Karpas-422 (cell line): ENCODE measurements around the gene PRSS37. TPM values are rescaled to one million over a fixed set of nuclear protein-coding genes. Genes with fewer than 3 reads are reported as not detected.

Experiments used
- DNase-seq: peaks from one replicate; pipeline ENCODE4 v3.0.0-alpha.2; 2015
- H2AFZ ChIP-seq: fragments of 200-600 bp; sonication (generic); 2 replicates; pipeline ENCODE4 v1.6.1; 2014; ENCODE audit warnings: antibody characterized with exemption, low read length, mixed read lengths
- H3K27ac ChIP-seq: fragments of 200-600 bp; sonication (generic); 2 replicates; pipeline ENCODE4 v1.5.1; 2014; ENCODE audit warnings: mild to moderate bottlenecking, low read length, moderate library complexity
- H3K27me3 ChIP-seq: fragments of 200-600 bp; sonication (generic); 2 replicates; pipeline ENCODE4 v1.6.1; 2014; ENCODE audit warnings: low read length, mixed read lengths
- H3K36me3 ChIP-seq: fragments of 200-600 bp; sonication (generic); 2 replicates; pipeline ENCODE4 v1.6.1; 2014; ENCODE audit warnings: low read length, mixed read lengths; ENCODE audit not compliant: insufficient read depth
- H3K4me1 ChIP-seq: fragments of 200-600 bp; sonication (generic); 2 replicates; pipeline ENCODE4 v1.6.1; 2014; ENCODE audit warnings: mild to moderate bottlenecking, low read length, mixed read lengths
- H3K4me2 ChIP-seq: fragments of 200-600 bp; sonication (generic); 2 replicates; pipeline ENCODE4 v1.6.1; 2014; ENCODE audit warnings: low read length, low read depth, mild to moderate bottlenecking; ENCODE audit not compliant: poor library complexity, severe bottlenecking
- H3K4me3 ChIP-seq: fragments of 200-600 bp; sonication (generic); 2 replicates; pipeline ENCODE4 v1.5.1; 2014; ENCODE audit warnings: mild to moderate bottlenecking, antibody characterized with exemption, low read length, mixed read lengths
- H3K79me2 ChIP-seq: fragments of 200-600 bp; sonication (generic); 2 replicates; pipeline ENCODE4 v1.6.1; 2014; ENCODE audit warnings: mild to moderate bottlenecking, low read length, mixed read lengths
- H3K9ac ChIP-seq: fragments of 200-600 bp; sonication (generic); 2 replicates; pipeline ENCODE4 v1.6.0; 2014; ENCODE audit warnings: low read length
- H3K9me2 ChIP-seq: fragments of 200-600 bp; sonication (generic), shearing (Covaris generic); replicated peaks from 2 replicates; pipeline ENCODE4 v1.6.0; 2014; ENCODE audit warnings: mild to moderate bottlenecking, low read length, moderate library complexity; ENCODE audit not compliant: insufficient read depth
- H3K9me3 ChIP-seq: fragments of 300-700, 200-600 bp; sonication (generic); 2 replicates; pipeline ENCODE4 v1.6.1; 2014; ENCODE audit warnings: low read length, mixed read lengths
- H4K20me1 ChIP-seq: fragments of 200-600 bp; sonication (generic); 2 replicates; pipeline ENCODE4 v1.6.1; 2014; ENCODE audit warnings: mild to moderate bottlenecking, antibody characterized with exemption, low read length, low read depth; ENCODE audit not compliant: insufficient read depth
- total RNA-seq: library from RNA; depleted of rRNA; stranded (reverse); fragments of >200 nt; shearing (Covaris generic); gene quantifications from 2 replicates; pipeline ENCODE4 v1.2.3, GENCODE V29; 2014; ENCODE audit warnings: low replicate concordance; rRNA removed

Gene PRSS37, protein sequence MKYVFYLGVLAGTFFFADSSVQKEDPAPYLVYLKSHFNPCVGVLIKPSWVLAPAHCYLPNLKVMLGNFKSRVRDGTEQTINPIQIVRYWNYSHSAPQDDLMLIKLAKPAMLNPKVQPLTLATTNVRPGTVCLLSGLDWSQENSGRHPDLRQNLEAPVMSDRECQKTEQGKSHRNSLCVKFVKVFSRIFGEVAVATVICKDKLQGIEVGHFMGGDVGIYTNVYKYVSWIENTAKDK
- total RNA-seq = not detected in 2 replicates

DNA sequence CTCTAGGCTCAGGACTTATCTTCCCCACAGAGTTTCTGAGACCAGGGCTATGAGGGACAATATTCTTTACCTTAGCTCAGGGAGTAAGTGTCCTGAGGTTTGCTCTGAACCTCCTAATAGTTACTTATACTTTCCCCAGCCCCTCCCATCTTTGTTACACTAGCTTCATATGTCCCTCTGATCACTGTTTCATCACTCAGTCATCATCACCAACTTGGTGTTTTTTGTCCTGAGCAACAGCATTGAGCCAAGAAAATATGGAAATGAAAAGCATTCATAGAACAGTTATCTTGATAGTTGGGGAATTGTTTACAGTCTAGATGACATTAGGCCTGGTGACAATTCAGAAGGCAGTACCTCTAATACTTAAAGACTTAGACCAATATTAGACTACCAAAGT, at the start of gene PRSS37:
TSS of gene PRSS37 (minus strand) at position 101 of the 400 bp plus-strand sequence. CDS start 436 bp downstream, outside the sequence.
- no peaks in the 10 kb centered on the region for H3K27me3 ChIP-seq
- no peaks in the 10 kb centered on the region for H3K36me3 ChIP-seq
- no peak within 1 kb of the TSS for H3K27ac ChIP-seq
- no peaks in the 10 kb centered on the region for H3K9me2 ChIP-seq
- H3K4me2 ChIP-seq = no peak within 1 kb of the TSS
- no peaks in the 10 kb centered on the region for H4K20me1 ChIP-seq
- no peak for DNase-seq
- H3K79me2 ChIP-seq = no peaks in the 10 kb centered on the region
- H3K9ac ChIP-seq = no peak within 1 kb of the TSS
- no peak within 1 kb of the TSS for H2AFZ ChIP-seq
- no peaks in the 10 kb centered on the region for H3K4me1 ChIP-seq
- H3K4me3 ChIP-seq = no peak within 1 kb of the TSS
- no peaks in the 10 kb centered on the region for H3K9me3 ChIP-seq

DNA sequence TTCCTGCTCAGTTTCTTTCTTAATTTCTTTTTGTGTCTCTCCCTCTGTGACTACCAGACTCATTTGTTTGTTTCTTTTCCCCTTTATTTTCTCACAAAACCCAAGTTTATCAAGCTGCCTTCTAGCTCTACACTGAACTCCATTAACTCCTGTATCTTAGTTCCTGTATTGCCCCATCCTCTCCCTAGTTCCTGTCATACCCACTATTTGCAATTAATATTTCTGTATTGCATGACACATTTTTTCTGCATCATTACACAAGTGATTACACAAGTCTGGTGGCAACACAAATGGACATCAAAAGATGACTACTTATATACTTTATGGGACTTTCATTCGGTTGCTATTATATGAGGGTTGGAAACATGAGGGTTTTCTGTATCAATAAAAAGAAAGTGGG, 48.0 kb upstream of the PRSS37 start:
- Histone ChIP-seq H4K20me1 (no peaks in the 10 kb centered on the region), H3K27ac (no peak overlapping the region), H2AFZ (no peak overlapping the region), H3K4me2 (no peak overlapping the region), H3K4me3 (no peak overlapping the region), H3K79me2 (no peaks in the 10 kb centered on the region), H3K36me3 (no peaks in the 10 kb centered on the region), H3K9ac (no peak overlapping the region), H3K9me2 (no peaks in the 10 kb centered on the region), H3K9me3 (no peaks in the 10 kb centered on the region), H3K4me1 (no peaks in the 10 kb centered on the region), H3K27me3 (no peaks in the 10 kb centered on the region)
- no peak for DNase-seq

DNA sequence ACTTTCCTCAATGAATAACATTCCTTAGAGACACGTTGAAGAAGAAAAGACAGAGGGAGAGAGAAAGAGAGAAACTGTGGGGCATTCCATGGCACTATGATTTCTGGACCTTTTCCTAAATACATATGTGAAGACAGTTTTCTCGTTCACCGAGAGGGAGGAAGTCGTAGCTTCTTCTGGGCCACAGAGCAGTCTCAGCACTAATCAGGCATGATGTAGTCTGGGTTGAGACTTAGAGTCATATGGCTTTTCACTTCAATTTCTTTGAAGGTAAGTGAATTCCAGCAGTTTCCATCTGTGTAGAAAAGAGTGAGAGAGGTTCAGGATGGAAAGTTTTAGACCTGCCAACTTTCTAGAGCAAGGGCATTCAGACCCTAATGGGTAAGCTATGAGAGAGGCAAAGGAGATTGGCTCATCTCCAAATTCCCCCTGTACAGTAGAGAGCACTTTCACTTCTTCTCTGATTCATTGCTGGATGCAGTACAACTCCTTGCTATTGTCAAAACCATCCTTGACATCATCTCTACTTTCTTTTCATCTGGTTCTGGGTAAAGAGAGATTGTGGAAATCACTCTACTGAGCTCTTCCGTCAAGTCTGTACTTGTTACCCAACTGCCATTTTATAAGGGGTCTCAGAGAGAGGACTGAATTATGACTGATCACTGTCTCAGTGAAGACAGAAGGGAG, 43.4 kb upstream of the PRSS37 start:
- H4K20me1 ChIP-seq = no peaks in the 10 kb centered on the region
- no peaks in the 10 kb centered on the region for H3K9me2 ChIP-seq
- H2AFZ ChIP-seq = no peak overlapping the region

DNA sequence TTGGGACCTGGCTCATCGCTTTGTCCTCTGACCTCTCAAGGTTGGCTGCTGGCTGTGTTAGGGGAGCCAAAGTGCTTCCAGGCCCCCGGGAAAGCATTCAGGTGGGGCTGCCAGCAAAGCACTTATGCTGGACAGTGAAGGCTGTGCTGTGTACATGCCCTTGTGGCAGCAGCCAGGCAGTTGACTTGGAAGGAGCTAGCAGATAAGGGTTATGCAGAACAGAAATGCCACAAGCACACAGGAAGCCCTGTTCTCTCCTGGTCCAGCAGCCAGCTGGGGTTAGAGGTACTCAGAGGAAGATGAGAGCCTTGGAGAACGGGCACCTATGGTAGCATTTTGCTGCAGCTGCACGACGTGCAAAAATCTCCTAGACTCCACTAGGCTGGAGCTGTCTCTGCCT, 39.7 kb upstream of the PRSS37 start:
- no peak overlapping the region for H2AFZ ChIP-seq
- H3K27me3 ChIP-seq = no peaks in the 10 kb centered on the region
- DNase-seq = no peak
- H3K9me2 ChIP-seq = no peaks in the 10 kb centered on the region
- no peaks in the 10 kb centered on the region for H3K79me2 ChIP-seq
- H3K4me1 ChIP-seq = no peaks in the 10 kb centered on the region
- H3K36me3 ChIP-seq = no peaks in the 10 kb centered on the region
- no peaks in the 10 kb centered on the region for H4K20me1 ChIP-seq
- H3K4me3 ChIP-seq = no peak overlapping the region
- no peak overlapping the region for H3K27ac ChIP-seq
- no peak overlapping the region for H3K4me2 ChIP-seq
- H3K9ac ChIP-seq = no peak overlapping the region
- H3K9me3 ChIP-seq = no peaks in the 10 kb centered on the region

More for the DNA sequence above, 43.4 kb upstream of the PRSS37 start:
- no peaks in the 10 kb centered on the region for H3K27me3 ChIP-seq
- H3K36me3 ChIP-seq = no peaks in the 10 kb centered on the region
- no peak for DNase-seq
- H3K9ac ChIP-seq = no peak overlapping the region
- H3K27ac ChIP-seq = no peak overlapping the region
- H3K4me2 ChIP-seq = no peak overlapping the region
- no peaks in the 10 kb centered on the region for H3K9me3 ChIP-seq
- no peak overlapping the region for H3K4me3 ChIP-seq
- no peaks in the 10 kb centered on the region for H3K4me1 ChIP-seq
- no peaks in the 10 kb centered on the region for H3K79me2 ChIP-seq

DNA sequence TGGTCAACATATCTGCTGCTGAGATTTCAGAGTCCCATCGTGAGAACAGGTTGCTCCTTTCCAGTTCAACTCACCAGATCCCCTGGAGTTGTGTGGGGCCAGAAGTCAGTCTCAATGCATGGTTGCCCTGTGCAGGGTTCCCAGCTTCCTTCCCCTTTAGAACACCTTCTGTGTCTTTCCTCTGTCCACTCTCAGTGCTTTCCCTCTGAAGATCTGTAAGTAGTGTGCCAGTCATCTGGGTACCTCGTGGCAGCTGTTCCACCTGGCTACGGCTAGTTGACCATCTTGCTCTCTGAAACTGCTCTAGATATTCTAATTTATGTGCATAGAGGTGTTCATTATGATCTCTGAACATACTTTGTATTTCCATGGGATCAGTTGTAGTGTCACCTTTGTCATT, 36.1 kb upstream of the PRSS37 start:
- no peaks in the 10 kb centered on the region for H4K20me1 ChIP-seq
- no peaks in the 10 kb centered on the region for H3K79me2 ChIP-seq
- no peaks in the 10 kb centered on the region for H3K4me1 ChIP-seq
- no peak overlapping the region for H3K27ac ChIP-seq
- H2AFZ ChIP-seq = no peak overlapping the region
- H3K9me3 ChIP-seq = no peaks in the 10 kb centered on the region
- no peak overlapping the region for H3K9ac ChIP-seq
- DNase-seq = no peak
- no peak overlapping the region for H3K4me2 ChIP-seq
- no peaks in the 10 kb centered on the region for H3K9me2 ChIP-seq
- no peak overlapping the region for H3K4me3 ChIP-seq
- H3K36me3 ChIP-seq = no peaks in the 10 kb centered on the region
- no peaks in the 10 kb centered on the region for H3K27me3 ChIP-seq

DNA sequence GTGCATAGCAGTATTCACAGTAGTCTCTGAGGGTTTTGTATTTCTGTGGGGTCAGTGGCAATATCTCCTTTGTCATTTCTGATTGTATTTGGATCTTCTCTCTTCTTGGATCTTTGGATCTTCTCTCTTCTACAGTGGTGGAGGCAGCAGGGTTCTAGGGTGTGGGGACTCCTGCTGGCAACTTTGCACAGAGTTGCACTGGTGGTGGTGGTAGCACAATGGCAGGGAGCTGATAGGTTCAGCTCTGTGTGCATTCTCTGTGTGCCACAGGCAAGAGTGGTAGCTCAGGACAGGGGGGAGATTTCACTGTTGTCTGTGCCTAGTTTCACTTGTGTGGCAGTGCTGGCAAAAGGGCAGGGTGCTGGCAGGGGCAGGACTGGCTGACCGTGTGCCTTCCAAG, 35.1 kb upstream of the PRSS37 start:
- Histone ChIP-seq H4K20me1 (no peaks in the 10 kb centered on the region), H3K4me2 (no peak overlapping the region), H3K9me2 (no peaks in the 10 kb centered on the region), H3K4me3 (no peak overlapping the region), H3K9ac (no peak overlapping the region), H2AFZ (no peak overlapping the region), H3K27ac (no peak overlapping the region), H3K79me2 (no peaks in the 10 kb centered on the region), H3K9me3 (no peaks in the 10 kb centered on the region), H3K27me3 (no peaks in the 10 kb centered on the region), H3K36me3 (no peaks in the 10 kb centered on the region), H3K4me1 (no peaks in the 10 kb centered on the region)
- no peak for DNase-seq

DNA sequence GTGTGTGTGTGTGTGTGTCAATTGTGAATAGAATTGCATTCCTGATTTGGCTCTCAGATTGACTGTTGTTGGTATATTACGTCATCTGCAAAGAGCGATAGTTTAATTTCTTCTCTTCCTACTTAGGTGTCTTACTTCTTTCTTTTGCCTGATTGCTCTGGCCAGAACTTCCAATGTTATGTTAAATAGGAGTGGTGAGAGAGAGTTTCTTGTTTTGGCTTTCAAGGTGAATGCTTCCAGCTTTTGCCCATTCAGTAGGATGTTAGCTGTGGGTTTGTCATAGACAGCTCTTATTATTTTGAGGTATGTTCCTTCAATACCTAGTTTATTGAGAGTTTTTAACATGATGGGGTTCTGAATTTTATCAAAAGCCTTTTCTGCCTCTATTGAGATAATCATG, 34.2 kb upstream of the PRSS37 start:
- no peaks in the 10 kb centered on the region for H3K36me3 ChIP-seq
- no peaks in the 10 kb centered on the region for H3K79me2 ChIP-seq
- H3K27me3 ChIP-seq = no peaks in the 10 kb centered on the region
- no peaks in the 10 kb centered on the region for H3K9me2 ChIP-seq
- H3K4me1 ChIP-seq = no peaks in the 10 kb centered on the region
- no peak for DNase-seq
- H3K27ac ChIP-seq = no peak overlapping the region
- no peaks in the 10 kb centered on the region for H4K20me1 ChIP-seq
- H2AFZ ChIP-seq = no peak overlapping the region
- no peaks in the 10 kb centered on the region for H3K9me3 ChIP-seq
- H3K4me2 ChIP-seq = no peak overlapping the region
- no peak overlapping the region for H3K4me3 ChIP-seq
- no peak overlapping the region for H3K9ac ChIP-seq

DNA sequence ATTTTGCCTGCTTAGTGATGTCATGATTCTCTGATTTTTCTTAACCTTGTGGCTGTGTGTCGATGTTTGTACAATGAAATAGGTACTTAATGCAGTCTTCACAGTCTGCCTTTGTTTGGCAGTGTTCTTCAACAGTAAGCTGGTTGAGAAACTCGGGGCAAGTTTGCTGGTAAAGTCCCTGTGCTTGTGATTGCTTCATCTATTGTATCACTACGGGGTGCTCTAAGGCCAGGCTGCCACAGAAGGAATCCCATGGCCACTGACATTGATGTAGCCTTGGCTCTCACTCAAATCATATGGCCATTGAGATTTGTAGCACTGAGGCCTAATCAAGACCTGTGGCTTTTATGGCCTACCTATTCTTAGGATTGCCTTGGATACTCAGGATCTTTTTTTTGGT, 33.5 kb upstream of the PRSS37 start:
- H3K4me2 ChIP-seq = no peak overlapping the region
- H2AFZ ChIP-seq = no peak overlapping the region
- no peaks in the 10 kb centered on the region for H4K20me1 ChIP-seq
- H3K9me3 ChIP-seq = no peaks in the 10 kb centered on the region
- H3K36me3 ChIP-seq = no peaks in the 10 kb centered on the region
- no peaks in the 10 kb centered on the region for H3K9me2 ChIP-seq
- no peaks in the 10 kb centered on the region for H3K4me1 ChIP-seq
- no peaks in the 10 kb centered on the region for H3K79me2 ChIP-seq
- H3K9ac ChIP-seq = no peak overlapping the region
- no peak for DNase-seq
- H3K4me3 ChIP-seq = no peak overlapping the region
- H3K27me3 ChIP-seq = no peaks in the 10 kb centered on the region
- H3K27ac ChIP-seq = no peak overlapping the region
